NCI-H2171 (cell line): ENCODE measurements around the gene NRXN2.
A peak's percentile ranks its signal among the peaks of the same experiment; 100 is the strongest.
"Not testable (repeated sequence)": the region's sequence is repeated elsewhere in the genome, so short reads cannot be mapped to it uniquely, and the experiment has no call there.

Experiments
- DNase-seq: peaks from one replicate; lab custom pipeline; 2025; lab: John Stamatoyannopoulos, UW

The NRXN2 gene

GRCh38 chr11:64721359-64721699 lies 1.7 kb downstream of the NRXN2 start:
- no peak for DNase-seq

DNA sequence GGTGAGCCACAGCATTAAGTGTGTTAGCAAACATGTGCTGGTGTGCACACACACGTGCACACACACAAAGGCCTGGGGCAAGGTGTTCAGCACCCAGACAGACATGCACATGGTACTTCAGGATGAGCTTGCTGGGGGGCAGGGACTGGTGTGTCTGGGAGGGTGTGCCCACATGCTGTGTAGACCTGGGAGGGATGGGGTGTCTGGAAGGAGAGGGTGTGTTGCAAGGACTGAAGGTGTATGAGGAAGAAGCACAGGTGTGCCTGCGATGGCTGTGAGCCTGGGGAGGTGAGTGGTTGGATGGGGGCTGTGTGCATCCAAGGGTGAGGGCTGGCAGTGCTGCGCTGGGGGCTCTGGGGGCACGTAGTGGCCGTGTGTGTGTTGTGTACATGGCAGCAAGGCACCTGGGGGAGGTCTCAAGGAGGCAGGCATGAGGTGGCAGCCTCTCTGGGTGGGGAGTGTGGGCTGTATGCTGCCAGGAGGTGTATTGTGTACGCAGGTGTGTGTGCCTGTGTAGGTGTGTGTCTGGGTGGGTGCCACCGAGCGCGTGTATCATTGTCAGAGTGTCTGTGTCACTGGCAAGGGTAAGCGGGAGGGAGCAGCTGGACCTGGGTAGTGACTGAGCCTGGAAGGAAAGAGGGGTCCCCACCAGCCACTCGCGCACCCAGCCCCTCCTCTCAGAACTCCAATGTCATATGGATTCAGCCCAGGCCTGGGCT lies 2.2 kb downstream of the NRXN2 start:
- DNase-seq = no peak

- DNase-seq = no peak
These were observed 2.8 kb downstream of the NRXN2 start for GRCh38 chr11:64720167-64720566.

DNA sequence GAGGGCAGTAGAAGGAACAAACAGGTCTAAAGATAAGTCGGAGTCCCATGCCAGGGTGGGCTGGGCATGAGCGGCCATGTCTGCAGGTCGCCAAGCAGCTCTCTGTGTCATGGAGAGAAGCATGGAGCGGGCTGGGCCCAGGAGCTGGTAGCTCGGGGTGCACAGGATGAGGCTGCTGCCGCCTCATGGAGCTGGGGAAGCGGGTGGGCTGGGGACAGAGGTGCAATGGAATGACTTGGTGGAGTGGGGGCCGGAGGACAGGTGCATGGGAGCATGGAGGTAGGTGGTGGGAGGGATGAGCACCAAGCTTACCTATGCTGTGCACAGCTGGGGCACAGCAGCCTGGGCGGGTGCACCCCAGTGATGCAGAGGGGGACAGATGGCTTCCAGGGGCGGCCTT lies 3.6 kb downstream of the NRXN2 start:
- peak; percentile 13 for DNase-seq

- DNase-seq = no peak
These were observed 4.2 kb downstream of the NRXN2 start for GRCh38 chr11:64718780-64719124.

DNA sequence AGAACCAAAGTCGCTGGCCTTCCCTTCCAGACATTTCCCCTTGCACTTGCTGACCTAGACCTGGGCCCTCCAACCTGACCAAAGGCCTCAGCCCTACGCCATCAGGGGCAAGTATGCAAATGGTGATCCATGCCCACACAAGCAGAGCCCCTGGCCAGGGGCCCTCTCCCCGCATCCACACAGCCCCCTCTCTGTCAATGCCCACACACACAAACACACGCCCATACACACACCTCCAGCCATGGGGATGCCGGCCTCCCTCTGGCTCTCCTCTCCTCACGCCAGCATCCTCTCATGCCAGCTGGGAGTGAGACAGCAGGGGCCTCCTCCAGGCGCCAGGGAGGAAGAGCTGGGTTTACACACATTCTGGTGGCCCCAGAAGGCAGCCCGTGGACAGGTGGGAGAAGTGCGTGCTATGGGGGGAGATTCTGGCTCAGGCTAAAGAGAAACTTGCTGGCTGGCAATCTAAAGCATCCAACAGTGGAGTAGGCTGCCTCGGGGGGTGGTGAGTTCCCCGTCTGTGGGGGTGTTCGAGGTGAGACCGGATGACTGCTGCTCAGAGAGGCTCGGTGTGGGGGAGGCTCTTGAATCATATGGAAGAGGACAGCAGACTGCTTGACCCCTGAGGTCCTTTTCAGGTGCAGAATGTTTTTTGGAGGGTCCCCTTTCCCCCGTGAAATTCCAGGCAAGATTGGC lies 4.8 kb downstream of the NRXN2 start:
- DNase-seq = no peak

DNA sequence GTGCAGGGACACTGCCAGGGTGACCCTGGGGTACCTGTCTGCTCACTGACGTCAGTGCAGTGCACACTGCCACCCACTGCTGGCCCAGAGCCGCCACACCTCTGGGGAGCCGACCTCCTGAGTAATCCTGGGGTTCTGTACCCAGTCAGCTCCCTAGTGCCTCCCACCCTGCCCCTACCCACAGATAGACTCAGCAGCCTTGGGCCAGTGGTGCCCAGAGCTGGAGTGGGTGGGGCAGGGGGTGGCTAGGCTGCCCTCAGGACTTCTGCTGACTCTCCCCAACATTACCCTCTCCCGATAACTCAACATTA lies 5.8 kb downstream of the NRXN2 start:
- no peak for DNase-seq

DNA sequence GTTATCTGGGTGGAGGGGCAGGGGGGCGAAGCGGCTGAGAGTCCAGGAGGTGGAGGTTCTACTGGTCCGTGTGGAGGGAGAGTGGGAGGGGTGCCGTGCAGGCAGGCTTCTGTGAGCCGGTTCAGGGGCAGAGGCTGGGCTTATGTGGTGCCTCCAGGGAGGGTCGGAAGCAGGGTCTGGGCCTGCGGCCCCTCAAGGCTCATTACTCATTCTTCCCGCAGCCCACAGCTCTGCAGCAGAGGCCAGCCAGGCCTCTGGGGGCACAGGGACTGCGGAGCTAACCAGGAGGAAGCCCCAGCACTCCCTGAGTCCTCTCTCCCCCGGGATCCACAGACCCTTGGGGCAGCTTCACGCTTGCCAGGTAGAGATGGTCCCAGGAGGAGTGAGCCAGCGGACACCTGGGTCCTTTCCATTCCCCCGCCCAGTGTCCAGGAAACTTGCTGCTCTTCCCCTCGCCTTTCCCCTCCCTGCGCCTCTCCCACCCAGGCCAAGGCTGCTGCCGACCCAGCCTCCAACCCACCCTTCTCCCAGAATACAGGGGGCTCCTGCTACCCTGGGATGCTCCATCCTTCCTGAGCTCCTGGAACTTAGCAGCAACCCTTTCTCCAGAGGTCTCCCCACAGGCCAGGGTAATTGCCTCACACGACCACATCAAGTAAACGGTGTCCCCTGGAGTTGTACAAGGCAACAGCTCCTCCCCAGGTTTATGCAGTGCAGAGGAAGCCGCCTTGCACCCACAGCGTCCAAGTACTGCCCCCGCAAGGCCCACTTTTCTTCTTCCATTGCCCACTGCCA lies 6.3 kb downstream of the NRXN2 start:
- DNase-seq = no peak

DNA sequence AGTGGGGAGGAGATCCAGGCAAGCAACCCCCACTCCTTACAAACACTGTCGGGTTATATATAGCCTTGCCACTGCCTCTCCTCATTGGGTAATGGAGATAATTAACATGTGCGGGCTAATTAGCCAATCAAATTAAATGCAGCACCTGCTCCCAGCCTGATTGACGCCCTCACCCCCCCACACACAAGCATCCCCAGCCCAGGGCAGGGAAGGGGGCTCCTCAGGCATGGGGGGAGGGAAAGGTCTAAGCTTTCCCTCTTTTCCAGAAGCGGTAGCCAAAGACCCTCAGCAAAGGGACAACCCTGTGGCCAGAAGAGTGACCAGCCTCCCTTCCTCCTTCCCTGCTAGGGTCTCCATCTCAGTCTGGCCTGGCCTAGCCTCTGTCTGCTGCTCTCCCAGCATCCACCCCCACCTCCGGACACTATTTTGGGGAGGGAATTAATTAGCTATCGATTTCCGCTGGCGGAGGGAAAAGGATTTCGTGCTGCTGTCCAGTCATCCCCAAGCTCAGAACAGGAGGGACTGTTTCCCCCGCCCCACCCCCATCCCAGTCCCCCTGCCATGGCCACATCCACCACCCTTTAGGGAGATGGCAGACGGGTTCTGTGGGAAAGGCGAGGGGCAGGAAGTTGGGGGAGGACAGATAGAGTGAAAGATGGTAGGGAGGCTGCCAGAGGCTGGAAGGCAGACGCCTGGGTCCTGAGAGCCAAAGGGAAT lies 7.1 kb downstream of the NRXN2 start:
- DNase-seq = no peak

GRCh38 chr11:64715110-64715509 lies 7.9 kb downstream of the NRXN2 start:
- no peak for DNase-seq

GRCh38 chr11:64714666-64715065 lies 8.3 kb downstream of the NRXN2 start:
- DNase-seq = no peak

DNA sequence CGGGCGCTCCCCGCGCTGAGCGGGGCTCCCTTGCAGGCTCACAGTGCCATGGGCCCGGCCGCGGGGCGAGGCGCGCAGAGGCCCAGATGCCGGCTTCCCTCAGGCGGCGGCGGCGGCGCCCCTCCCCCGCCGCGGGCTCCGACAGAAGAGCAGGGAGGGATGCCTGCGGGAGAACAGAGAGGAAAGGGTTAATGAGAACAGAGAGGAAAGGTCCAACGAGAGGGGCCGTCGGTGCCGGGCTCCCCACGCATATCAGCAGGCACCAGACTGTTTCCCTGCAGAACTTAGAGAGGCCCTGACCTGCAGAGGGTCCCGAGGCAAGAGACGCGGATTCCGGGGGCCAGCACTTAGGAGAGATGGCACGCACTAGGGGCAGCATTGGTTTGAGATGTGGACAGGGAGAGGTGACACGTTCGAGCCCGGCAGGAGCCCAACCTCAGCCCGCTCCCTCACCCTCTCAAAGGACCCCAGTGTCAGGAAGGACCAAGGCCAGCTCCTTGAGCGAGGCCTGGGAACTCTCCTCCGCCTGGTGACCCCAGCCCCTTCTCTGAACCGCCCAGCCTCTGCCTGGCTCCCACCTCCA lies 9.1 kb downstream of the NRXN2 start:
- no peak for DNase-seq

DNA sequence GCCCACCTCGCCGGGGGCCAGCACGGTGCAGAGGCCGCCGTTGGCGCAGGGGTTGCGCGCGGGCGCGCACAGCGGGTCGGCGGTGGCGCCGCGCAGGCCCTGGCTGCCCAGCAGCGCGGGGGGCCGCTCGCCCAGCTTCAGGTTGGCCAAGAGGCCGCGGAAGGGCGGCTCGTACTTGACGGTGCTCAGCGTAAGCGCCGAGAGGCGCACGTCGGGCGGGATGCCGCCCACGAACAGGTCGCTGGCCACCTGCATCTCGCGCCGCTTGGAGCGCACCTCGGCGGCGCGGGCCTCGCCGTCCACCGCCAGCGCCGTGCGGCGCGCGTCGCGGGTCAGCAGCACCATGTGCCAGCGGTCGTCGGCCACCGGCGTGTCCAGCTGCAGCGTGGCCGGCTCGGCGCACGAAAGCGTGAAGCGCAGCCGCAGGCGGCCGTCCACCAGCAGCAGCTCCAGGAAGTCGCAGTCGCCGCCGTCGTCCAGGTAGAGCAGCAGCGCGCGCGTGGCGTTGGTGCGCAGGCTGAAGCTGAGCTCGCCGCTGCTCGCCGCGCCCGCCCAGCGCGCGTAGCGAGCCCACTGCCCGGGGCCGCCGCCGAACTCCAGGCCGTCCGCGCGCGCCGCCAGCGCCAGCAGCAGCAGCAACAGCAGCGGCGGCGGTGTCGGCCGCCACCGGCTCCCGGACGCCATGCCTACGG lies 9.8 kb downstream of the NRXN2 start:
- peak; percentile 13 for DNase-seq

GRCh38 chr11:64712430-64713015 lies 10.5 kb downstream of the NRXN2 start:
- no peak for DNase-seq

- no peak for DNase-seq
These were observed 11.0 kb downstream of the NRXN2 start for GRCh38 chr11:64711956-64712362.

GRCh38 chr11:64711138-64711955 lies 11.7 kb downstream of the NRXN2 start:
- no peak for DNase-seq

DNA sequence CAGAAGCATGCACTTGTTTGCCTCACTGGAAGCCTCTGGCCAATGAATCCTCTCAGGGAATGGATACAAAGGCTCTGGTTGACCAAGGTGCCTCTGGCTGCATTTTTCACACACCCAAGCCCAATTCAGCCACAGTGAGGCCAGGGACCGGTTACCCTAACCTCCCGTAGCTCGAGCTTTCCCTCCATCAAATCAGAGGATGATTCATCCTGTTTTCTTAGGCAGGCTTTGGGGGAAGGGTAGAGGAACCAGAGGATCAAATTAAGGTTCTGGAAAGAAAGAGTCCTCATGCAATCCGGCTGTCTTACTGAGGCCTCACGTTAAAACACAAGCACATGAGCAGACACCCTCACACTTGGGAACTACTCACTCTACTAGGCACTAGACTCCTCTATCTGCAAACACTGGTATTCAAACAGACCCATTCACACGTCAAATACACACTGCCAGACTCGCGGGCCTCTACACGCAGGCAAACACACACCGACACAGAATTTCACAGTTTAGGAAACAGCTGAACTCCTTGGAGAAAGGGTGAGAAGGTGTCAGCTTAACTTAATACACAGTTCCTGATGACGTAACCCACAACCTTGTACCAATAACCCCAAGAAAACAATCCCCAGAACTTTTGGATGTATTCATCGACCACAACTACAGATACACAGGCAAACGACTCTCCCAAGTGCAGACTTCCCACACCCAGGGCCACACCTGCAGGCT lies 12.4 kb downstream of the NRXN2 start:
- no peak for DNase-seq

- DNase-seq = no peak
These were observed 17.5 kb downstream of the NRXN2 start for GRCh38 chr11:64705501-64705900.

- no peak for DNase-seq
These were observed 19.9 kb downstream of the NRXN2 start for GRCh38 chr11:64703048-64703447.

- not testable (repeated sequence) for DNase-seq
These were observed 21.0 kb downstream of the NRXN2 start for GRCh38 chr11:64701956-64702355.
